H1 (cell line): ENCODE results near the gene ATXN7L3. TPM values are rescaled to one million over a fixed set of nuclear protein-coding genes. Genes with fewer than 3 reads are reported as not detected.

Experiments
- CTCF ChIA-PET: fragments of 300-600 bp; sonication (Branson Sonifier 250); formaldehyde crosslinking; loops from one replicate; lab custom pipeline; 2021; ENCODE audit not compliant: partially characterized antibody; lab: Charles Lee
- POLR2A ChIA-PET: fragments of 300-600 bp; sonication (Branson Sonifier 250); formaldehyde crosslinking; loops from one replicate; lab custom pipeline; 2021; ENCODE audit warnings: inconsistent platforms; ENCODE audit not compliant: partially characterized antibody; lab: Charles Lee
- DNase-seq, 2 experiments: peaks; one replicate each; pipeline versions ENCODE4 v3.0.0 to v3.0.0-alpha.2; 2010 to 2022; ENCODE audit warnings: low spot score in 2 of 2, low read depth in 1 of 2, mixed read lengths in 1 of 2
- FAIRE-seq: peaks from 2 replicates; lab custom pipeline; 2011; peaks lifted over from hg19 to GRCh38; lab: Jason Lieb, UNC
- H2AFZ ChIP-seq: 2 replicates; pipeline ENCODE4 v1.8.1; 2012; ENCODE audit warnings: low read length, inconsistent platforms
- H2AK5ac ChIP-seq: 2 replicates; pipeline ENCODE4 v1.6.1; 2013; ENCODE audit warnings: low read depth, low read length
- H2BK120ac ChIP-seq: replicated peaks from 2 replicates; pipeline ENCODE3; 2013; ENCODE audit warnings: low read depth, low read length, inconsistent platforms
- H2BK12ac ChIP-seq: 2 replicates; pipeline ENCODE4 v1.6.1; 2013; ENCODE audit warnings: low read depth, low read length
- H2BK15ac ChIP-seq: 2 replicates; pipeline ENCODE4 v1.6.1; 2013; ENCODE audit warnings: low read length
- H2BK20ac ChIP-seq: 2 replicates; pipeline ENCODE4 v1.6.1; 2013; ENCODE audit warnings: low read length
- H2BK5ac ChIP-seq: 2 replicates; pipeline ENCODE4 v1.6.1; 2013; ENCODE audit warnings: low read depth, low read length
- H3K14ac ChIP-seq: 2 replicates; pipeline ENCODE4 v1.6.1; 2013; ENCODE audit warnings: inconsistent platforms; ENCODE audit not compliant: insufficient read length
- H3K18ac ChIP-seq: 2 replicates; pipeline ENCODE4 v1.6.1; 2013; ENCODE audit warnings: low read length; ENCODE audit errors: extremely low read depth
- H3K23ac ChIP-seq: 2 replicates; pipeline ENCODE4 v1.6.1; 2013; ENCODE audit warnings: inconsistent platforms; ENCODE audit not compliant: insufficient read length
- H3K23me2 ChIP-seq: 2 replicates; pipeline ENCODE4 v1.6.1; 2013; ENCODE audit warnings: low read depth, low read length
- H3K27ac ChIP-seq: 2 replicates; pipeline ENCODE4 v1.6.1; 2011; ENCODE audit warnings: low read depth, low read length, inconsistent platforms
- H3K27me3 ChIP-seq, 4 experiments: replicated peaks in 1 of 4; 1 replicate in 1 of 4; 2 replicates in 3 of 4; pipeline versions ENCODE4 v1.6.1 to v1.8.1; 2011 to 2013; ENCODE audit warnings: low read length in 3 of 4, mild to moderate bottlenecking in 3 of 4, inconsistent platforms in 2 of 4, mixed read lengths in 2 of 4, moderate library complexity in 1 of 4; ENCODE audit not compliant: control insufficient read depth in 3 of 4, insufficient read depth in 3 of 4; ENCODE audit errors: extremely low read depth in 1 of 4
- H3K36me3 ChIP-seq, 4 experiments: 2 replicates each; pipeline versions ENCODE4 v1.6.1 to v1.8.1; 2011 to 2013; ENCODE audit warnings: mild to moderate bottlenecking in 4 of 4, low read length in 3 of 4, moderate library complexity in 2 of 4, control low read depth in 1 of 4, inconsistent platforms in 1 of 4; ENCODE audit not compliant: insufficient read depth in 4 of 4, control insufficient read depth in 2 of 4
- H3K4ac ChIP-seq: replicated peaks from 2 replicates; pipeline ENCODE3; 2013; ENCODE audit warnings: low read length, low read depth, mixed read lengths, inconsistent platforms; ENCODE audit not compliant: insufficient read length
- H3K4me1 ChIP-seq, 4 experiments: replicated peaks in 1 of 4; 1 replicate in 1 of 4; 2 replicates in 3 of 4; pipeline versions ENCODE4 v1.6.1 to v1.8.1; 2011 to 2013; ENCODE audit warnings: low read length in 3 of 4, inconsistent platforms in 2 of 4, mixed read lengths in 1 of 4; ENCODE audit not compliant: insufficient read depth in 4 of 4, control insufficient read depth in 3 of 4
- H3K4me2 ChIP-seq, 2 experiments: 2 replicates each; pipeline versions ENCODE4 v1.6.1 to v1.8.1; 2011 to 2013; ENCODE audit warnings: low read depth in 2 of 2, low read length in 2 of 2, control low read depth in 1 of 2, inconsistent platforms in 1 of 2, mild to moderate bottlenecking in 1 of 2; ENCODE audit not compliant: insufficient read depth in 1 of 2
- H3K4me3 ChIP-seq, 4 experiments: fragments of 200-600, 300-600 bp in 1 of 4; sonication (generic), shearing (Covaris generic), sonication (Bioruptor Twin) in 1 of 4; 2 replicates each; pipeline versions ENCODE4 v1.5.1 to v1.8.1; 2011 to 2016; ENCODE audit warnings: low read length in 4 of 4, low read depth in 3 of 4, control low read depth in 2 of 4, inconsistent platforms in 2 of 4, mild to moderate bottlenecking in 2 of 4, mixed read lengths in 1 of 4, moderate library complexity in 1 of 4; ENCODE audit not compliant: insufficient read depth in 2 of 4; ENCODE audit errors: extremely low read depth in 1 of 4
- H3K56ac ChIP-seq: replicated peaks from 2 replicates; pipeline ENCODE3; 2013; ENCODE audit warnings: low read depth, mild to moderate bottlenecking, mixed read lengths, low read length, inconsistent platforms; ENCODE audit not compliant: insufficient read length
- H3K79me1 ChIP-seq: 2 replicates; pipeline ENCODE4 v1.6.1; 2013; ENCODE audit warnings: low read depth, low read length, control low read depth
- H3K79me2 ChIP-seq, 2 experiments: 2 replicates each; pipeline versions ENCODE4 v1.6.1 to v1.8.1; 2012 to 2013; ENCODE audit warnings: low read length in 2 of 2, mild to moderate bottlenecking in 2 of 2, inconsistent platforms in 1 of 2; ENCODE audit not compliant: insufficient read depth in 2 of 2, control insufficient read depth in 1 of 2
- H3K9ac ChIP-seq, 4 experiments: replicated peaks in 1 of 4; 1 replicate in 1 of 4; 2 replicates in 3 of 4; pipeline versions ENCODE4 v1.6.1 to v1.8.1; 2011 to 2013; ENCODE audit warnings: low read depth in 3 of 4, low read length in 3 of 4, control low read depth in 2 of 4, mild to moderate bottlenecking in 2 of 4, moderate library complexity in 2 of 4, inconsistent platforms in 1 of 4; ENCODE audit errors: extremely low read depth in 1 of 4
- H3K9me3 ChIP-seq, 2 experiments: 2 replicates each; pipeline versions ENCODE4 v1.6.1 to v1.8.1; 2012 to 2013; ENCODE audit warnings: mild to moderate bottlenecking in 2 of 2, moderate library complexity in 2 of 2, control low read depth in 1 of 2, inconsistent platforms in 1 of 2, low read depth in 1 of 2, low read length in 1 of 2, mixed read lengths in 1 of 2; ENCODE audit not compliant: insufficient read depth in 2 of 2
- H4K20me1 ChIP-seq, 2 experiments: replicated peaks in 1 of 2; 2 replicates each; pipeline versions ENCODE3 to v1.8.1; 2011 to 2013; ENCODE audit warnings: inconsistent platforms in 2 of 2, low read length in 2 of 2, mild to moderate bottlenecking in 1 of 2; ENCODE audit not compliant: insufficient read depth in 2 of 2, control insufficient read depth in 1 of 2
- H4K5ac ChIP-seq: 2 replicates; pipeline ENCODE4 v1.6.1; 2013; ENCODE audit warnings: low read length, low read depth, mixed read lengths, inconsistent platforms; ENCODE audit not compliant: insufficient read length
- H4K8ac ChIP-seq: 2 replicates; pipeline ENCODE4 v1.8.0; 2013; ENCODE audit warnings: mild to moderate bottlenecking, moderate library complexity, low read length, inconsistent platforms; ENCODE audit not compliant: insufficient read depth; ENCODE audit errors: extremely low read depth
- H4K91ac ChIP-seq: replicated peaks from 2 replicates; pipeline ENCODE3; 2013; ENCODE audit warnings: low read length, mixed read lengths, inconsistent platforms; ENCODE audit not compliant: insufficient read length
- E2F6 ChIP-seq: IDR thresholded peaks from 2 replicates; pipeline ENCODE4 v1.6.1; 2012; ENCODE audit warnings: inconsistent platforms
- EZH2 ChIP-seq: fragments of 200-600 bp; sonication (generic); IDR thresholded peaks from 2 replicates; pipeline ENCODE4 v1.7.1; 2012; ENCODE audit warnings: low read depth, mild to moderate bottlenecking, moderate library complexity, low read length, inconsistent platforms; ENCODE audit not compliant: severe bottlenecking
- FOSL1 ChIP-seq: IDR thresholded peaks from 2 replicates; pipeline ENCODE4 v1.6.1; 2011; ENCODE audit warnings: mild to moderate bottlenecking, low read depth, low read length, moderate library complexity; ENCODE audit not compliant: insufficient read depth
- GABPA ChIP-seq: IDR thresholded peaks from 2 replicates; pipeline ENCODE4 v1.6.1; 2011; ENCODE audit warnings: mild to moderate bottlenecking, low read length, moderate library complexity, borderline replicate concordance; ENCODE audit not compliant: insufficient read depth
- HDAC6 ChIP-seq: IDR thresholded peaks from one replicate; pipeline ENCODE4 v1.7.1; 2012; ENCODE audit warnings: low read depth, mild to moderate bottlenecking, inconsistent platforms, low read length, moderate library complexity
- JUND ChIP-seq: IDR thresholded peaks from 2 replicates; pipeline ENCODE4 v1.6.1; 2011; ENCODE audit warnings: mild to moderate bottlenecking, improper control_type of control experiment, low read length
- NRF1 ChIP-seq: IDR thresholded peaks from 2 replicates; pipeline ENCODE4 v1.6.1; 2011; ENCODE audit warnings: mild to moderate bottlenecking, low read depth, low read length, improper control_type of control experiment
- POLR2A ChIP-seq, 2 experiments: IDR thresholded peaks; 1 replicate in 1 of 2; 2 replicates in 1 of 2; pipeline ENCODE4 v1.6.1; 2011; ENCODE audit warnings: low read depth in 2 of 2, low read length in 2 of 2, mild to moderate bottlenecking in 2 of 2; ENCODE audit errors: control extremely low read depth in 1 of 2
- POU5F1 ChIP-seq: IDR thresholded peaks from 2 replicates; pipeline ENCODE4 v1.6.1; 2011; ENCODE audit warnings: low read depth, mild to moderate bottlenecking, low read length, moderate library complexity
- SAP30 ChIP-seq: fragments of 300-600 bp; sonication (generic); IDR thresholded peaks from 2 replicates; pipeline ENCODE4 v1.7.1; 2012; ENCODE audit warnings: low read length, moderate library complexity, mild to moderate bottlenecking, inconsistent platforms; ENCODE audit not compliant: insufficient read depth, insufficient replicate concordance
- SIRT6 ChIP-seq: IDR thresholded peaks from one replicate; pipeline ENCODE4 v1.7.1; 2012; ENCODE audit warnings: low read length, inconsistent platforms
- SP2 ChIP-seq: IDR thresholded peaks from 2 replicates; pipeline ENCODE4 v1.6.1; 2012; ENCODE audit warnings: mild to moderate bottlenecking, low read length, inconsistent platforms
- SUZ12 ChIP-seq: fragments of 200-600 bp; sonication (generic); IDR thresholded peaks from 2 replicates; pipeline ENCODE4 v1.6.1; 2012; ENCODE audit warnings: mild to moderate bottlenecking, inconsistent platforms, low read length, moderate library complexity, mixed read lengths
- TAF7 ChIP-seq: optimal IDR thresholded peaks from 2 replicates; pipeline ENCODE3; 2011; ENCODE audit warnings: low read depth, mild to moderate bottlenecking, inconsistent platforms, low read length, moderate library complexity, borderline replicate concordance
- ZNF274 ChIP-seq: IDR thresholded peaks from 2 replicates; pipeline ENCODE4 v1.7.0; 2012; ENCODE audit warnings: low read length, borderline replicate concordance; ENCODE audit errors: extremely low read depth
- WGBS, 2 experiments: shearing (Covaris generic) in 1 of 2; methylation state at CpG; one replicate each; pipeline versions ENCODE4 v1.1.6 to v1.1.7; 2013 to 2015; ENCODE audit warnings: low lambda C conversion rate in 2 of 2, mixed read lengths in 2 of 2, inconsistent platforms in 1 of 2, low coverage in 1 of 2, missing lambda C conversion rate in 1 of 2; ENCODE audit not compliant: insufficient replicate concordance in 2 of 2, insufficient coverage in 1 of 2, insufficient read length in 1 of 2; ENCODE audit errors: extremely low coverage in 1 of 2, missing lambda C conversion rate in 1 of 2; 5-methylcytosine and 5-hydroxymethylcytosine counted together
- polyA plus RNA-seq, 7 experiments: library from polyadenylated mRNA; depleted of rRNA in 3 of 7; stranded (reverse) in 5 of 7; unstranded in 2 of 7; fragments of >200 nt in 5 of 7; fragments of 200-250 nt in 2 of 7; gene quantifications; 1 replicate in 5 of 7; 2 replicates in 1 of 7; 4 replicates in 1 of 7; pipeline versions ENCODE4 v1.2.1 to v1.2.3, GENCODE V29; 2011 to 2013; ENCODE audit warnings: missing spikeins in 2 of 7, mixed read lengths in 2 of 7
- total RNA-seq: library from RNA; stranded (reverse); fragmentation: NEBNext Ultra II Directional; extraction: Animal tissue kit (Norgen Biotek cat#: 25700); gene quantifications from 2 replicates; pipeline ENCODE4 v1.2.1, GENCODE V29; 2021

The ATXN7L3 gene
- total and polyA plus RNA-seq, 2 of the 8 experiments (the other 6 are each of a cell fraction or from before 2014, with no cell fraction given) = 53.7 to 103 TPM

DNA sequence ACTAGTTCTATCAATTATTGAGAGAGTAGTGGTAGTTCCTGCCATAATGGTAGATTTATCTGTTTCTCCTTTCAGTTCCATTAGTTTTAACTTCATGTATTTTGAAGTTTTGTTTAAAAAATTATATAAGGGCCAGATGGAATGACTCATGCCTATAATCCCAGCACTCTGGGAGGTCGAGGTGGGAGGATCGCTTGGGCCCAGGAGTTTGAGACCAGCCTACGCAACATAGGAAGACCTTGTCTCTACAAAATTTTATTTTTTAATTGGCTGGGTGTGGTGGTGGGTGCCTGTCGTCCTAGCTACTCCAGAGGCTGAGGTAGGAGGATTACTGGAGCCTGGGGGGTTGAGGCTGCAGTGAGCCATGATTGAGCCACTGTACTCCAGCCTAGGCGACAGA is 33.9 kb upstream of the ATXN7L3 start:
- Histone ChIP-seq H3K56ac (no peak overlapping the region), H2AK5ac (no peak overlapping the region), H3K4me3 (no peak overlapping the region), H2BK15ac (no peak overlapping the region), H2BK12ac (no peak overlapping the region), H3K79me1 (no peaks in the 10 kb centered on the region), H3K9ac (no peak overlapping the region), H3K23ac (no peak overlapping the region), H2AFZ (no peak overlapping the region), H4K5ac (no peak overlapping the region), H3K27me3 (no peaks in the 10 kb centered on the region; a peak in 1 of 7 replicates), H2BK5ac (no peak overlapping the region), H3K4ac (no peak overlapping the region), H4K20me1 (no peaks in the 10 kb centered on the region), H3K4me1 (no peaks in the 10 kb centered on the region), H3K36me3 (no peaks in the 10 kb centered on the region), H3K9me3 (peaks cover 0 to 6% of the 10 kb centered on the region in 2 experiments; a peak in 1 of 4 replicates), H3K18ac (no peak overlapping the region), H4K91ac (no peak overlapping the region), H4K8ac (no peak overlapping the region), H3K23me2 (no peaks in the 10 kb centered on the region), H2BK120ac (no peak overlapping the region), H3K79me2 (no peaks in the 10 kb centered on the region), H3K4me2 (no peak overlapping the region), H2BK20ac (no peak overlapping the region), H3K14ac (no peak overlapping the region), H3K27ac (no peak overlapping the region)
- FAIRE-seq (no peak), DNase-seq (no peak)
- 84% methylated on average over 5 of the region's 5 CpGs; no CpG with 5 or more reads in 1 of the 2 experiments for WGBS, 2 experiments
- ChIA-PET POLR2A (no interaction called here), CTCF (no interaction called here)
- TF ChIP-seq ZNF274 (no peak), TAF7 (no peak), GABPA (no peak), SAP30 (no peak), POU5F1 (no peak), SUZ12 (no peak), NRF1 (no peak), SIRT6 (no peak), EZH2 (no peak), POLR2A (IDR thresholded peaks at IDR 0.05; ENCODE audit: control extremely low read depth in 1 of 2, low read depth in 2 of 2, low read length in 2 of 2) (no peak), FOSL1 (no peak), SP2 (no peak), E2F6 (no peak), HDAC6 (no peak), JUND (no peak)
